ENCODE results near the gene KHDC4. TPM values are rescaled to one million over a fixed set of nuclear protein-coding genes. Genes with fewer than 3 reads are reported as not detected.
A peak's percentile ranks its signal among the peaks of the same experiment; 100 is the strongest.

KHDC4 gene
- total RNA-seq, 4 donors from 2014 or later, result 12.4 to 48.1 (median 33.9) TPM

DNA sequence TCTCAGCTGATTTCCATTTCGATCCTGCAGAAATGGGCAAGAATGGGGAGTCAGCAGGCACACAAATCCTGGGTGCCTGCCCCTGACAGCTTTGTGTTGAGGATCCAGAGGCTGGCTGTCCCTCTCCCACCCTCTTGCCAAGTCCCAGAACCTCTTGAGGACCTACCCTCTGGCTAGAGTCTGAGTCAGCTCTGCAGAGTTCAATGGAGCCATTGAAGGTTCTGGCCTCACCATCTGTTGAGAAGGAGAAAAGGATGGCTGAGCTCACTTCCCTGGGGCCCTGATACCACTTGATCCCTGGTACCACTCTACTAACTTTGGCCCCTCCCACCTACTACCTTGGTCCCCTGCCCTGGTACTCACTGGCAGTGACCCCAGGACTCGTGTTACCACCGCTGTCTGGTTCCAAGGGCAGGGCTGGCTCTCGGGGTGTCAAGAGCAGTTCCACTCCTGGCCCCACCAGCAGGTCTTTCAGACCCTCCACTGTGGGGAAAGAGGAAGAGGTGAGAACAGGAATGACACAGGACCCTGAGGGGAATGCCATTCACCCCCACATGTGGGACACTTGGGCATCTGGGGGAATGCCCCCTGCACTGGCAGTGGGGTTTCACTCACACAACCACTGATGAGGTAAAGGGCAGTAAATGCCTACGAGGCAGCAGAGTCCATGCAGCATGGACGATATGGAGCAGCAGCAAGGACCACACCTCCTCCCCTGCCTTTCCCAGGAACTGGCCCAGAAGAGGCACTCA, 17.7 kb upstream of the KHDC4 start:
- peak overlapping the region in 1 of 4 donors; percentile 49 for H3K27ac ChIP-seq
- intact Hi-C loops (cut with DNase I), result no loop called here
- H3K4me3 ChIP-seq, result no peak overlapping the region
- no peak for TF ChIP-seq CTCF (IDR thresholded peaks at IDR 0.05)
- TF ChIP-seq POLR2A (IDR thresholded peaks at IDR 0.05), result no peak
- no peaks in the 10 kb centered on the region for H3K27me3 ChIP-seq
- H3K4me1 ChIP-seq, result no peaks in the 10 kb centered on the region
- 67 to 90% methylated on average over 2 to 3 of the region's 6 CpGs for WGBS, 2 donors
- no peak for DNase-seq
- H3K9me3 ChIP-seq, result no peaks in the 10 kb centered on the region
- H3K36me3 ChIP-seq, result peaks cover 48 to 100% (median 81%) of the 10 kb centered on the region in 3 donors

DNA sequence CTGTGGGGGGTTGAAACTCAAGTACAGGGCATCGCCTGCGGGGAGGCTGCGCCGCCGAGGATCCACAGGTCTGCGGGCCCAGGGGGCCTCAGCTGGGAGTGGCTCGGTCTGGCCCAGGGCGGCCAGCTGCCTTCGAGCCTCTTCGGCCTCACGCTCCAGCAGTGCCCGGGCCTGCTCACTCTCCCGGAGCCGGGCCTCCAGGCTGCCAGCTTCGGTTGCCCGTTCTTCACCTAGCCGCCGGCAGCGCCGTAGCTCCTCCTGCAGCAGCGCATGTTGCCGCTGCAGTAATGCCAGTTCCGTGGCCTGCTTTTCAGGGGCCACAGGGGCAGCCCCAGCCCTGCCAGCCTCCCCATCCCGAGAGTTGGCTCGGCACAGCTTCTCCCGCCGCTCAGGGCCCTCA, 16.6 kb upstream of the KHDC4 start:
- no peak for DNase-seq
- Histone ChIP-seq H3K4me3 (no peak overlapping the region), H3K27me3 (no peaks in the 10 kb centered on the region), H3K36me3 (peaks cover 48 to 100% (median 75%) of the 10 kb centered on the region in 3 donors), H3K9me3 (no peaks in the 10 kb centered on the region), H3K4me1 (peaks cover 0 to 11% (median 6%) of the 10 kb centered on the region in 3 donors), H3K27ac (no peak overlapping the region)
- intact Hi-C loops (cut with DNase I), result no loop called here
- TF ChIP-seq CTCF (IDR thresholded peaks at IDR 0.05), result no peak
- no peak for TF ChIP-seq POLR2A (IDR thresholded peaks at IDR 0.05)
- WGBS, 2 donors, result 100% methylated on average over 1 of the region's 27 CpGs; no CpG with 5 or more reads in 1 of the 2 donors

GRCh38 chr1:155947741-155948140, 13.5 kb upstream of the KHDC4 start:
- Histone ChIP-seq H3K9me3 (no peaks in the 10 kb centered on the region), H3K27me3 (no peaks in the 10 kb centered on the region), H3K36me3 (peaks cover 32 to 70% (median 55%) of the 10 kb centered on the region in 3 donors), H3K27ac (no peak overlapping the region), H3K4me1 (peaks cover 3 to 36% (median 21%) of the 10 kb centered on the region in 3 donors), H3K4me3 (no peak overlapping the region)
- 93% methylated on average over 7 to 8 of the region's 8 CpGs for WGBS, 2 donors
- TF ChIP-seq POLR2A (IDR thresholded peaks at IDR 0.05) (no peak), CTCF (IDR thresholded peaks at IDR 0.05) (no peak)
- DNase-seq, result no peak
- intact Hi-C loops (cut with DNase I), result no loop called here

DNA sequence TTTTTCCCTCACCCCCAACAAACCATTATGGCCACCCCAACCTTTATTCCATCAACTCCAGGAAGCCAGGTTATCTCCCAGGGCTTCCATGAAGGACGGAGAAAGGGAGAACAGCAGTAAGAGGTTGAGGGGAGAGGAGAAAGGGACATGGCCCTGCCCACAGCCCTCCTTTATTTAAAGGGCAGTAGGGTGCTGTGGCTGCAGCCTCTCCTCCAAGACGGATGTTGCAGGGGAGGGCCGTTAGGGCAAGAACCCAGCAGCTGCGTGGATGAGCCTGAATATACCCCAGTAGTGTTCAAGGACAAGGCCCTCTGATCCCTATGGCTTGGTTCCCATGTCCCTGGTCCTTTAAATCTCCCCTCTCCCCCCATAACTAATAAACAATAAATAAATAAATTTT, 13.1 kb upstream of the KHDC4 start:
- peaks cover 27 to 66% (median 51%) of the 10 kb centered on the region in 3 donors for H3K36me3 ChIP-seq

More for the DNA sequence above, 13.1 kb upstream of the KHDC4 start:
- no peak overlapping the region for H3K4me3 ChIP-seq
- H3K27me3 ChIP-seq, result no peaks in the 10 kb centered on the region
- 68 to 87% methylated on average over 4 of the region's 4 CpGs for WGBS, 2 donors
- TF ChIP-seq CTCF (IDR thresholded peaks at IDR 0.05) (no peak), POLR2A (IDR thresholded peaks at IDR 0.05) (no peak)
- DNase-seq, result no peak
- intact Hi-C loops (cut with DNase I), result no loop called here
- peaks cover 6 to 41% (median 25%) of the 10 kb centered on the region in 3 donors for H3K4me1 ChIP-seq
- H3K9me3 ChIP-seq, result no peaks in the 10 kb centered on the region
- no peak overlapping the region for H3K27ac ChIP-seq
